ENCODE data around the gene HIVEP3.
A peak's percentile ranks its signal among the peaks of the same experiment; 100 is the strongest.

The HIVEP3 gene

DNA sequence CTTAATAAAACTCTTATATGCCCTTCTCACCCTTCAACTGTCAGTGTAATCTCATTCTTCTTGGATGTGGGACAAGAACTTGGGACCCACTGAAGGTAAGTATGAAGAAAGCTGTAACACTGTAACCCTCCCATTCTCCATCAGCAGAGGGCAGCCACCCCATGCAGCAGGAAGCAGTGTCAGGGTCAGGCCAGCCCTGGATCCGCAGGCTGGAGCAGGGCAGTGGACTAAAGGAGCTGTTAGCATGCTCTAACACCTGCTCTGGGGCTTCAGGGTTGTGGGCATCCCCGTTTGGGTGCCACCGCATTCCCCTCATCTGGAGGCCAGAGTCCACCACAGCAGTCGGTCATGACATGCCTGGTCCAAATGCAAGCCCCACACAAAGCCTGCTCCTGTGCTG, 156.5 kb downstream of the HIVEP3 start:
- no peak for DNase-seq (ENCODE audit: low spot score)

DNA sequence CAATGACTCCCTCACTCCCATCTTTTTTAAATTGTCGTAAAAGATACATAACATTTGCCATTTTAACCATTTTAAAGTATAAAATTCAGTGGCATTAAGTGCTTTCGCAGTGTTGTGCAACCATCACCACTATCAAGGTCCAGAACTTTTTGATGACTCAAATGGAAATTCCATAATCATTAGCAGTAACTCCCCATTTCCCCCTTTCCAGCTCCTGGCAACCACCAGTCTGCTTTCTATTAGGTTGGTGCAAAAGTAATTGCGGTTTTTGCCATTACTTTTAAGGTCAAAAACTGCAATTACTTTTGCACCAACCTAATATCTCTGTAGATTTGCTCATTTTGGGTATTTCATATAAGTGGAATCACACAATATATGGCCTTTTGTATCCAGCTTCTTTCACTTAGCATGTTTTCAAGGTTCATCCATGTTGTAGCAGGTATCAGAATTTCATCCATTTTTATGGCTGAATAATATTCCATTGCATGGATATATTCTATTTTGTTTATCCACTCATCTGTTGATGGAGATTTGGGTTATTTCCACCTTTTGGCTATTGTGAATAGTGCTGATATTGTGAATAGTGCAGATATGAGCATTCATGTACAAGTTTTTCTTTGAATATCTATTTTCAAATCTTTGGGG, 159.7 kb downstream of the HIVEP3 start:
- no peak for DNase-seq (ENCODE audit: low spot score)

- DNase-seq (ENCODE audit: low spot score): no peak
Measured at GRCh38 chr1:41758500-41758899, 160.2 kb downstream of the HIVEP3 start.

DNA sequence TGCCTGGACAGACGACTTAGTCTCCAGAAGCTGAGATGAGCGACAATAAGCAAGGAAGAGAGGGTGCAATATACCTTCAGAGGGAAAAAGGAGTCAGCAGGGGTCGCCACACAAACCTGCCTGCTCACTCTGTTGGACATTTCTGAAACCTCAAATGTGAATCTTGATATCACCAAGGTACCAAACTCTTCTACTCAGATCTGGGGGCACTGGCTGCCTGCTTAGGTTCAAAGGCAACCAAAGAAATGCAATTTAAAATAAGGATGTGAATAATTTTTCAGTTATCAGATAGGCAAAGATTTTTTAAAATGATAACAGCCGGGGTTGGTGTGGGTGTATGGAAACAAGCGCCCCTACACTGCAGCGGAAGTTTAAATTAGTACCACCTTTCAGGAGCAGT, 164.2 kb downstream of the HIVEP3 start:
- no peak for DNase-seq (ENCODE audit: low spot score)

- DNase-seq (ENCODE audit: low spot score): no peak
Measured at GRCh38 chr1:41752514-41753170, 166.1 kb downstream of the HIVEP3 start.

DNA sequence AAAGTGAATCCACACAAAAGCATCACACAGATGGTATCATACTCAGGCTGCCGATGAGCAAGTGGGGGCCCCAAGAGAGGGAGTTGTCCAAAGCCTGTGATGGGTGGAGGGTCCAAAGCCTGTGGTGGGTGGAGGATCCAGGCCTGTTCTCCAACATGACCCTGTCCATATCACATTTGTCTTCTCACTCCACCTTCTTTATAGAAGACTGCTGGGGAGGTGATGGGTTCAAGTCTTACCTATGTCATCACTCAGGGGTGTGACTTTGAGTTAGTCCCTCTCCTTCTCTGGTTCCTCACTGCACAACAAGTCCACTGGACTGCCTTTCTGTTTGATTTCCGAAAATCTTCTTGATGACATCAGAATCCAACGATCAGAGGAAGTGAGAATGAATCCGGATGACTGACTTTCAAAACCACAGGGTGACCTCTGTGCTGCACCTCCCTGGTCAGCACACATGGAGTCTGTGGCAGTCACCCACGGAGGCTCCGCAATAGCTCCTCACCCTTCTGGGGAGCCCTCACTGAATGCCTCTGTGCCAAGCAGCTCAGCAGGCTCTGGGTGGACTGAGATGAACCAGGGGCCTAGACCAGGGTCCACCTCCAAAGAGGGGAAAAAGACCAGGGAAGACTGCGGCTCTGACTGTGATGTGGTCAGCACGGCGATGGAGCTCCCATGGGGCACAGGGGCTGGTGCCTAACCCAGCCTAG, 166.8 kb downstream of the HIVEP3 start:
- DNase-seq (ENCODE audit: low spot score): peak; percentile 22

- DNase-seq (ENCODE audit: low spot score): no peak
Measured at GRCh38 chr1:41749991-41750745, 168.6 kb downstream of the HIVEP3 start.

GRCh38 chr1:41745022-41745421, 173.7 kb downstream of the HIVEP3 start:
- DNase-seq (ENCODE audit: low spot score): no peak

DNA sequence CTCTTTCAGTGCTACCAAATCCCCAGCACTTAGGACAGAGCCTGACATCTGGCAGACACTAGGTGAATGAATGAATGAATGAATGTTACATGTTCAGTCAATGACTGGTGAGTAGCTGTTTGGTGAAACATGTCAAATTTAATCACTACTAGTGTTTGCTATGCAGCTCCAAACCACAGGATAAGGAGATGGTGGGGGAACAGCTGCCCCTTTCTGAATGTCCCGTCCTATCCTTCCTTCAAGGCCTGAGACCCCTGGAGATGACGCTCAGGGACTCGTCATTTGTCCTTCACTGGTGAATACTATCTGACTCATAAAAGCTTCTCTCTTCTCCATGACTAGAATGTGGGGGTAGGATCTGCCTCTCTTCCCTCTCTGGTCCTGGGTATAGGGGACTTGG, 175.4 kb downstream of the HIVEP3 start:
- DNase-seq (ENCODE audit: low spot score): no peak

DNA sequence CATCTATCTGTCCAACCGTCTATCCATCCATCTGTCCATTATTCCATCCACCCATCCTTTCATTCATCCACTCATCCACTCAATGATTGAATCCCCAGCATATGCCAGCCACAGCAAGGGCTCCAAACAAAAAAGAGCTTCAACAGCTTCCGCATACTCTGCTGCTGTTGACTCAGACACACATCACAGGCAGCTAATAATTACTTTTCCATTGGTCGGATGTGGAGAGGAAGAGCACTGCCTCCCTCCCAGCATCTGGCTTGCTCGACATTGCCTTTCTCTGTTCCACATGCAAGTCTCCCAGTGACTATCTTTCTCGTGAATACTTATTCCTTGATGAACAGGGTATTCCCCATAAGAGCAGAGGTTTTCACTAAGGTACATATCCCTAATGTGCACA, 176.5 kb downstream of the HIVEP3 start:
- no peak for DNase-seq (ENCODE audit: low spot score)

GRCh38 chr1:41741244-41741643, 177.5 kb downstream of the HIVEP3 start:
- DNase-seq (ENCODE audit: low spot score): no peak

DNA sequence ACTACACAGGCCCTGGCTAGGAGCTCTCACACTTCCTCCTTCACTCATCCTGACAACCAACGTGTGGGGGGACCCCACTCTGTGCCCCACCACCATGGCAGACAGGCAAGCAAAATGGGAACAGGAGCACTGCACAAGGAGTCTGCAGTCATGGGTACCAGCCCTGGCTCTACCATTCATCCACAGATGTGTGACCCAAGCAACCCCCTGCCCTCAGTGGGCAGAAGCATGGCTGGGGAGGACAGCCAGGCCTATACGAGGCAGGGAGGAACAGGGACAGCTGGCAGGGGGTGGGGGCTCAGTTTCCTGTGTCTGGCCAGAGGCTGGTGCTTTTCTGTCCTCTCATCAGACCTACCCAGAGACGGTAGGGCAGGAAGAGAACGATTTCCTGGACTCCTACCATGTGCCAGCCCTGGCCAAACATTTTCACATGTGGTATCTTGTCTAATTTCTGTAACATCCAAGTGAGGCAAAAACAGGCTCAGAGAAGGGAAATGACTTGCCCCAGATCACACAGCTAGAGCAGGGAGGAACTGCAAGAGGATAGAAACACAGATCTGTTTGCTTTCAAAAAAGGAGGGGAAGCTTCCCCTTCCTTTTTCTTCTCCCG, 178.0 kb downstream of the HIVEP3 start:
- DNase-seq (ENCODE audit: low spot score): no peak

GRCh38 chr1:41740058-41740457, 178.7 kb downstream of the HIVEP3 start:
- no peak for DNase-seq (ENCODE audit: low spot score)

- DNase-seq (ENCODE audit: low spot score): peak; percentile 56
Measured at GRCh38 chr1:41739061-41739955, 179.4 kb downstream of the HIVEP3 start.

GRCh38 chr1:41738475-41738874, 180.2 kb downstream of the HIVEP3 start:
- no peak for DNase-seq (ENCODE audit: low spot score)

DNA sequence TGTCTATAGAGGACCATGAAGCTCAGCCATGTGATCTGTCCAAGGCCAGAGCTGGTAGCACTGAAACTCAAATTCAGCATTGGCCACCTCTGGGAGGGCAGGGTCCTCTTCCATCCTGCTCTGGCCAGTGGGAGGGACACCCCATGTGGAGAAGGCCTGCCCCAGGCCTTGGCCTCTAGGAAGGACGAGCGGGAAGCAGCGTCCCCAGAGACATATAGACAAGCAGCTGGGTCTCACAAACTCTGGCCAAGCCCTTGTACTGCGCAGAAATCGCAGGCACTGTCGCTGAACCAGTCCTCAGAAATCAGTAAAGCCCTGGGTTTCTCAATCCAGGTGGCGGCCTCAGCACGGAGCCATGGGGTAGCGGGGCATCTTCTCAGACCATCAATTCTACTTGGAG, 180.7 kb downstream of the HIVEP3 start:
- no peak for DNase-seq (ENCODE audit: low spot score)

DNA sequence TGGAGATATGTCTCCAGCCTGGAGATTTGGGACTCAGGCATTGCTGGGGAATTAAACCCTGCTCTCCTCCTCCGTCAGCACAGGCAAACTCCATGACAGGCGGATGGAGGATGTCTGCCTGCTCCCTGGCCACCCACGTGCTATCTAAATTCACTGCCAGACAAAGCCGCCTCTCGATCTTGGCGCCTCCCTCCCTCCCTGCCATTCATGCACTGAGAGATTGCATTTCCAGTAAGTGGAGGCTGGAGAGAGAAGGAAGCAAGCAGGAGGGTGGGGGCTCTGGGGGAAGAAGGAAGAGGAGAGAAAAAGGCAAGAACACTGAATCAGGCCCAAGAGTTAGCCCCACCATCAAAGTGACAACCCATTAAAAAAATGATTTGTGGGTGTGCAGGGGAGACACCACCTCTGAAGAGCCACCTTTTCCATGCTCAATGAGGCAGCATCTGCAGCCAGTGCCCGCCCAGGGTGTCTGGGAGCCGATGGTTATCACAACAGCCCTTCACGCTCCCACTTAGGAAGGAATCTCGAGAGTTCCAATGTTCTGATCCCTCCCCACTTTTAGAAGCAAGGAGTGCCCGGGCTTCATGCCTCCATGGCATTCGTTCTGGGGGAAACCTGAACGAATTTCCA, 183.0 kb downstream of the HIVEP3 start:
- DNase-seq (ENCODE audit: low spot score): peak; percentile 78

GRCh38 chr1:41735139-41735538, 183.6 kb downstream of the HIVEP3 start:
- DNase-seq (ENCODE audit: low spot score): no peak

DNA sequence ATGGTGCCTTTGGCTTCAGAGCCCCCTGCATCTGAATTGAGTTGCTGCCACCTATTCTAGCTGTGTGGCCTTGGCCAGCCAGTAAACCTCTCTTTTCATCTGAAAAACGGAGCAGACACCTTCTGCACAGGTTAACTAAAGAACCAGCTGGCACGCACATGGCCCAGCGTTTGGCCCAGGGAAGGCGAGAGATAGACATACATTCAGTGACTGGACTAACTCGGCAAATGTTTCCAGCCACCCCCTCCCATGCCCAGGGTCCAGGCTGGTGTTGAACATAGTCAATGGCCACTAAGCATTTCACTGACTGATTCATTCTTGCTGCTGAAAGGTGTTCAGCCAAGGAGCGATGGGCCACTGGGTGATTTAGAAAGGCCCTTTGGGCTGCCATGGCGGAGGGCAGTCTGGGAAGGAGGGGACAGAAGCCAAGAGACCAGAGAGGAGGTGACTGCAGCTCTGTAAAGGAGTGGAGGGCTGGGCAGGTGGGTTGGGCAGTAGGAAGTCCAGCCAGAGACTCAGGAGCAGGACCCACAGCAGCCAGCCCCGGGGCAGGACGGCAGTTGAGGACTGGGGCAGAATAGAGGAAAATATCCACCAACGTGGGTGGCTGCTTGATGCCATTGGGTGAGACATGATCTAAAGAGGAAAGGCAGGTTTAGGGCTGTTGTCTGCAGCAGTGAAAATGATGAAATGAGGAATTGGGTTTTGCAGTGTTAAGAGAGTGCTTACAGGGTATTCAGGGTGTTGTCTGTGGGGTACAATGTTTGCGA, 184.3 kb downstream of the HIVEP3 start:
- no peak for DNase-seq (ENCODE audit: low spot score)

DNA sequence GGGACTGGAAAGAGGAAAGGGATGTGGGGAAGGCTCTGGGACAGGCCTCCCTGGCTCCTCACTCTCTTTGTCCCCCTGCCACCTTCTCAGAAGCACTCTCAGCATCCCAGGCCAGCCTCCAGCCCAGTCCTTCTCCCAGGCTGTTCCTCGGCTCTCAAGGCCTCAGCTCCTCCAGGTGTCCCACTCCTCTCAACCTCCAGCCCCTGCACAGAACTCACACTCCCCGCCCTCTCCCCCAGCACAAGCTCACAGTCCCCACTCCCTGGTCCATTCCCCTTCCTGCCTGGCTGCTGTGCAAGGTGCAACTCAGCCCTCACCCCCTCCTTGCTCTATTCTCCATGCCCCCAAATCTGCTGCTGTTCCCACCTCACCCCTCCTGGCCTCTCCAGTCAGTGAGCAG, 185.0 kb downstream of the HIVEP3 start:
- DNase-seq (ENCODE audit: low spot score): no peak
